NCI-H226 (cell line): Measurements from ENCODE around the gene EFCAB11.

Source experiments
- DNase-seq: peaks from one replicate; pipeline ENCODE4 v3.0.0-alpha.2; 2015

The EFCAB11 gene

GRCh38 chr14:89858089-89858488 is 96.4 kb downstream of the EFCAB11 start:
- DNase-seq, result no peak

- peak; percentile 22 for DNase-seq
Observed at GRCh38 chr14:89856871-89857345, 97.6 kb downstream of the EFCAB11 start.

GRCh38 chr14:89855961-89856656 is 98.4 kb downstream of the EFCAB11 start:
- DNase-seq, result peak; percentile 47

GRCh38 chr14:89853936-89854693 is 100.4 kb downstream of the EFCAB11 start:
- DNase-seq, result no peak

- DNase-seq, result no peak
Observed at GRCh38 chr14:89851106-89851505, 103.4 kb downstream of the EFCAB11 start.

GRCh38 chr14:89849931-89850330 is 104.6 kb downstream of the EFCAB11 start:
- DNase-seq, result no peak

- no peak for DNase-seq
Observed at GRCh38 chr14:89848165-89848564, 106.4 kb downstream of the EFCAB11 start.

GRCh38 chr14:89845346-89845745 is 109.2 kb downstream of the EFCAB11 start:
- no peak for DNase-seq

- DNase-seq, result no peak
Observed at GRCh38 chr14:89844508-89844907, 110.0 kb downstream of the EFCAB11 start.

GRCh38 chr14:89842837-89843236 is 111.7 kb downstream of the EFCAB11 start:
- no peak for DNase-seq

GRCh38 chr14:89841851-89842250 is 112.7 kb downstream of the EFCAB11 start:
- no peak for DNase-seq

GRCh38 chr14:89836830-89837469 is 117.6 kb downstream of the EFCAB11 start:
- no peak for DNase-seq

GRCh38 chr14:89833661-89834060 is 120.9 kb downstream of the EFCAB11 start:
- DNase-seq, result no peak

GRCh38 chr14:89833120-89833532 is 121.4 kb downstream of the EFCAB11 start:
- DNase-seq, result peak; percentile 17

GRCh38 chr14:89828471-89829165 is 125.9 kb downstream of the EFCAB11 start:
- DNase-seq, result no peak

- DNase-seq, result no peak
Observed at GRCh38 chr14:89827265-89827664, 127.3 kb downstream of the EFCAB11 start.

- DNase-seq, result no peak
Observed at GRCh38 chr14:89826596-89826995, 127.9 kb downstream of the EFCAB11 start.

- DNase-seq, result no peak
Observed at GRCh38 chr14:89823743-89824142, 130.8 kb downstream of the EFCAB11 start.

GRCh38 chr14:89814126-89814525 is 140.4 kb downstream of the EFCAB11 start:
- no peak for DNase-seq

- peak; percentile 66 for DNase-seq
Observed at GRCh38 chr14:89813617-89814031, 140.9 kb downstream of the EFCAB11 start.

GRCh38 chr14:89811954-89812575 is 142.5 kb downstream of the EFCAB11 start:
- no peak for DNase-seq

GRCh38 chr14:89810101-89810500 is 144.4 kb downstream of the EFCAB11 start:
- no peak for DNase-seq

- DNase-seq, result no peak
Observed at GRCh38 chr14:89807892-89808291, 146.6 kb downstream of the EFCAB11 start.
